NCI-H146 treated with DMSO at 0.1 percent for 48 hours (cell line): ENCODE results near the gene BANF2.
A peak's percentile ranks its signal among the peaks of the same experiment; 100 is the strongest.

Source experiments
- DNase-seq: peaks from one replicate; lab custom pipeline; 2025; ENCODE audit not compliant: unreplicated experiment; lab: John Stamatoyannopoulos, UW

The BANF2 gene

GRCh38 chr20:17732907-17733521, 33.2 kb downstream of the BANF2 start:
- no peak for DNase-seq

- no peak for DNase-seq
Observed at GRCh38 chr20:17733767-17734304, 34.1 kb downstream of the BANF2 start.

- no peak for DNase-seq
Observed at GRCh38 chr20:17734374-17734773, 34.6 kb downstream of the BANF2 start.

GRCh38 chr20:17735206-17735804, 35.5 kb downstream of the BANF2 start:
- no peak for DNase-seq

GRCh38 chr20:17735959-17736621, 36.3 kb downstream of the BANF2 start:
- DNase-seq, result no peak

GRCh38 chr20:17738154-17738553, 38.4 kb downstream of the BANF2 start:
- DNase-seq, result no peak

GRCh38 chr20:17741220-17741619, 41.5 kb downstream of the BANF2 start:
- DNase-seq, result no peak

GRCh38 chr20:17742731-17743130, 43.0 kb downstream of the BANF2 start:
- no peak for DNase-seq

GRCh38 chr20:17743677-17744076, 43.9 kb downstream of the BANF2 start:
- no peak for DNase-seq

GRCh38 chr20:17747431-17747846, 47.7 kb downstream of the BANF2 start:
- DNase-seq, result no peak

- DNase-seq, result no peak
Observed at GRCh38 chr20:17748279-17748678, 48.5 kb downstream of the BANF2 start.

- no peak for DNase-seq
Observed at GRCh38 chr20:17749626-17749977, 49.8 kb downstream of the BANF2 start.

GRCh38 chr20:17749978-17750721, 50.4 kb downstream of the BANF2 start:
- no peak for DNase-seq

GRCh38 chr20:17750722-17751045, 50.9 kb downstream of the BANF2 start:
- DNase-seq, result no peak

GRCh38 chr20:17751640-17752039, 51.9 kb downstream of the BANF2 start:
- no peak for DNase-seq

GRCh38 chr20:17752459-17752858, 52.7 kb downstream of the BANF2 start:
- no peak for DNase-seq

- no peak for DNase-seq
Observed at GRCh38 chr20:17753516-17753915, 53.8 kb downstream of the BANF2 start.

GRCh38 chr20:17756529-17756928, 56.8 kb downstream of the BANF2 start:
- DNase-seq, result no peak

- DNase-seq, result no peak
Observed at GRCh38 chr20:17757496-17757895, 57.7 kb downstream of the BANF2 start.

- DNase-seq, result no peak
Observed at GRCh38 chr20:17758010-17758409, 58.2 kb downstream of the BANF2 start.

- no peak for DNase-seq
Observed at GRCh38 chr20:17758512-17758911, 58.7 kb downstream of the BANF2 start.

- DNase-seq, result peak; percentile 25
Observed at GRCh38 chr20:17759449-17759848, 59.7 kb downstream of the BANF2 start.
